HG03432 (cell line): ENCODE measurements around the gene HSPBP1.

Experiments
- ATAC-seq: cut with Tn5 transposase; IDR thresholded peaks from one replicate; pipeline ENCODE4 v1.9.1; 2021; ENCODE audit warnings: mild to moderate bottlenecking, moderate library complexity; ENCODE audit not compliant: unreplicated experiment

Gene HSPBP1

DNA sequence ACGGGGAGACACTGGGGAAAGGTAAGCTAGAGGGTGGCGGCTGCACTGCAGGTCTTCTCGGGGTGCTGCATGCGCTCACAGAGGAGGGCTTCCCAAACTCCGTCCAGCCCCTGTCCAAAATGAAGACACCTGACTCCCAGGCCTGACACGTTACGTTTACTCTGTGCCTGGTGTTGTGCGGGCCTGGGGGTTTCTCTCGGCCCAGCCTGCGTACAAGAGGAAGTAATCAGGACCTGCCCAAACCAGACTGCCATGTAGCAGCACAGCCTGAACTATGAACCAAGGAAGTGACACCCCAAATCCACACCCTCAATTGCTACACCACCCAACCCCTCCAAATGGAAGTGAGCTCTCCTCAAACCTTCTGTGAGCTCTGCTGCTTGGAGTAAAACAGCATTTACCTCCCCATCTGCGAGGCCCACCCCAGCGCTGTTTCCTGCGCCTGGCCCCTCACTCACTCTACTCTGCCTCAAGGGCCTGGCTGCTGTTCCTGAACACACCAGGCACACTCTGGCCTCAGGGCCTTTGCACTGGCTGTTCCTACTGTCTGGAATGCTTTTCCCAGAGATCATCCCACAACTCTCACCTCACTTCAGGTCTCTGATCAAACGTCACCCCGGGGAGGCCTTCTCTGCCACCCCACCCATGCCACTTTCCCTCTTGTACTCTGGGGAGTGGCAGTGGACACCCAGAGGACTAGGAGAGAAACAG, 3.0 kb downstream of the HSPBP1 start:
- ATAC-seq: peak; percentile 11

DNA sequence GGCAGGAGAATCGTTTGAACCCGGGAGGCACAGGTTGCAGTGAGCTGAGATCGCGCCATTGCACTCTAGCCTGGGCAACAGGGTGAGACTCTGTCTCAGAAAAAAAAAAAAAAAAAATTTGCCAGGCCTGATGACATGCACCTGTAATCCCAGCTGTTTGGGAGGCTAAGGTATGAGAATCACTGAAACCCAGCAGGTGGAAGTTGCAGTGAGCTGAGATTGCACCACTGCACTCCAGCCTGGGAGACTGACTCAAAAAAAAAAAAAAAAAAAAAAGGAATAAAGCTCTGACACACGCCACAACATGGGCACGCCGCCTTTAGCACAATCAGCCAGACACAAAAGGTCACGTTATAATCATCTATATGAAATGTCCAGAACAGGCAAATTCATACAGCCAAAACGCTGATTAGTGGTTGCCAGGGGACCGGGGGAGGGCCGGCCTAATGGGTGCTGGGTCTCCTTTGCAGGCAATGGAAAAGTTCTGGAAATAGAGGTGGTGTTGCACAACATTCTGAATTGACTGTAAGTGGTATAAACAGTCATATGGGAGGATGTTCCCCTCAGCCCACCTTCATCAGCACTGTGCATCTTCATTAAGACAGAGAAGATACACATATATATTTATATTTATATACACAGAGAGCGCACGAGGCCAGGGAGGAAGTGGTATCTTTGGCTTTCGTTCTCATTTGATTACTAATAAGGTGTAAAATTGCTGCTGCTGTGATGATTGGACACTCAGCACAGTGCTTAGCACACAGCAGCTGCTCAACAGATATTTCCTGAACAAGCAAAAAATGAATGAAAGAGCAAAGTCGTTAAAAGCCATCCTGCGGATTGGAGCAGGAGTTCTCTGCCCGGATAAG, 3.8 kb downstream of the HSPBP1 start:
- ATAC-seq: peak; percentile 49

DNA sequence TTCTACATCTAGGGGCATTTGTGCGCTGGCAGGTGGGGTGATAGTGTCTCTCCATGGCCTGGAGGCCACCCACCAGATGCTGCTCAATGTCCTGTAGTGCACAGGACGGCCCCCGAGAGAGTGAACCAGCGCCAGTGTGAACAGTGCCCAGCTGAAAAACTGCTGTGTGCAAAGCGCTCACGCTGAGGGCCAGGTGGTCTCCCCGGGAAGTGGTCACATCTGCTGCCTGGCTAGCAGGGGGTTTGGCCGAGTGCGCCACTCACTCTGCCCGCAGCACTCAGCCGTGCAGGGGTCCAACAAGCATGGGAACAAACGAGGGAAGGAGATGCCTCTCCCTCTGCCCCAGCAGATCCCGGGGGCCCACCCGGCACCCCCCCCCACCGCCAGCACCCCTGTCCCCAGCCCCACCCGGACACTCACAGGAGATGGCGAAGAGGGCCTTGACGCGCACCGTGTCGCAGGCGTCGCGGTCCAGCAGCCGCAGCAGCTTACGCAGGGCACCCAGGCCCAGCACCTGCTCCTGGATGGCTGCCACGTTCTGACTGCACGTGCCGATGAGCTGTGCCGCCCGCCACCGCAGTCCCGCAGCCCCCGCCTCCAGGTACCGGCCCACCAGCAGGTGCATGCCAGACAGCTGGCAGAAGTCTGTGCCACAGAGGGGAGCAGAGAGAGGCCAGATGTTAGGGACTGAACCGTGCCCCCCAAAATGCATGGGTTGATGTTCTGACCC, 5.8 kb downstream of the HSPBP1 start:
- no peak for ATAC-seq

DNA sequence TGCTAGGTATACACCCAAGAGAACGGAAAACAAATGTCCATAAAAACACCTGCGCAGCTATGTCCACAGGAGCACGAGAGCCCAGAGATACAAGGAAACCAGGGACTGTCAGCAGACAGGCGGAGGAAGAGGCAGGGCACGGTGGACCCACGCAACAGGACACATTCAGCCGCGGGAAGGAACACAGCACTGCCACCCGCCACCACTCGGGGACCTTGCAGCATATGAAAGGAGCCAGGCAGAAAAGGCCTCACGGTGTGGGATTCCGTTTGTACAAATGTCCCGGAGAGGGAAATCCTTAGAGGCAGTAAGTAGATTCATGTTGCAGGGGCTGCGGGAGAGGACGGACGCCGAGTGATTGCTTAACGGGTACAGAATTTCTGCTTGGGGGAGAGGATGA, 7.8 kb downstream of the HSPBP1 start:
- ATAC-seq: no peak

DNA sequence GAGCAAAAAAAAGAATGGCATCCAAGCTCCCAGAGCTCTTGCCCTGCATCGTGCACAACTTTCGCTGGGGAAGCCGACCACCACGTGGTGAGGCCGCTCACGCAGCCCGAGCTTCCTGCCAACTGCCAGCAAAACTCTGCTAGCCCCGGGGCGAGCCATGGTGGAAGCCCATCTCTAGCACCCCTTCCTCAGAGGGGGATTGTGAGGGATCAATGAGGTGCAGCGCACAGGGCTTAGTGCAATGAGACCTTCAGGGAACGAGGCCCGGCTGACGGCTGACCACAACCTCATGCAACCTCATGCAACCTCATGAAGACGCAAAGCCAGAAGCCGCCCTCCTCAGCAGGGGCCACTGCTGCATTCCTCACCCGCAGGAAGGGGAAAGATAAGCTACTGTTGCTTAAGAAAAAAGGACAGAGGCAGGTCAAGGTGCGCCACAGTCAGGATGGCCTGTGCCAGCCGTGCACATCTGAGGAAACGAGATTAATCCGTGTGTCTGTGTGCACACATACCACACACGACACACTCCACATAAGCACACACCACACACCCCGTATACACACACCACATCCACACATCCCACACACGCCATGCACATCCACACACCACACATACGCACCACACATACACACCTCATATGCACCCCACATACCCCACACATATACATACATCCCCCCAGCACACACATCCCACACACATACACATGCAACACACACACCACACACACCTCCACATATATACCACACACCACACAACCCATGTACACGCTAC, 9.6 kb downstream of the HSPBP1 start:
- no peak for ATAC-seq

DNA sequence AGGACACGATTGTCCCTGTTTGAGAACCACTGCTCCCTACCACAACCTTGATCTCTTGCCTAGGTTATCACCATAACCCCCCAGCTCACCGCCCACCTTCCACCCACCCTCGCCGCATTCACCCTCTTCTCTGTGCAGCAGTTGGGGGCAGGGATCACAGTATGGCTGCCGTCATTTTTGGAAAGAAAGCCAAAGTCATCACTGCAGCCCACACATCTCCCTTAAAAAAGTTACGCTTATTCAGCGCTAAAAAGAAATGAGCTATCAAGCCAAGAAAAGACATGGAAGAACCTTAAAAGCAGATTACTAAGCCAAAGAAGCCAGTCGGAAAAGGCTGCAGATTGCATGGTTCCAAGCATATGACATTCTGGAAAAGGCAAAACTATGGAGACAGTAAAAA, 10.6 kb downstream of the HSPBP1 start:
- ATAC-seq: no peak

DNA sequence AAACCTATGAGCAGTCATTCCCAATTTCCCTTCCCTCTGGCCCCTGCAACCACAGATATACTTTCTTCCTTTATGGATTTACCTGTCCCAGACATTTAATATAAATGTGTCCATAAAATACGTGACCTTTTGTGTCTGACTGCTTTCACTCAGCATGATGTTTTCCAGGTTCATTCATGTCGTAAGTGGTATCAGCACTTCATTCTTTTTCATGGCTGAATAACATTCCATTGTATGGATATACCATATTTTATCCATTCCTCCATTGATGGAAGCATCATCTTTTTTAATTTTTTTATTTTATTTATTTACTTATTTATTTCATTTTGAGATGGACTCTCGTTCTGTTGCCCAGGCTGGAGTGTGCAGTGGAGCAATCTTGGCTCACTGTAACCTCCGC, 13.1 kb downstream of the HSPBP1 start:
- no peak for ATAC-seq

DNA sequence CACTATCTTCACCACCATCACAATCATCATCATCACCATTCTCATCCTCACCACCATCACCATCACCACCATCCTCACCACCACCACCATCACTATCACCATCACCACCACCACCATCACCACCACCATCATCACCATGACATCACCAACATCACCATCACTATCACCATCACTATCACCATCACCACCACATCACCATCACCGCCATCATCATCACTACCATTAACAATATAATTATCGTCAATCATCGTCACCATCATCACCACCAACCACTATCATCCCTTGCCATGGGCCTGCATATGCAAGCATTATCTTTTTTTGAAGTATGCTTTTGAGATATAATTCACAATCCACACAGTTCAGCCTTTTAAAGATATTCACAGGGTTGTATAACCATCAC, 13.5 kb downstream of the HSPBP1 start:
- ATAC-seq: no peak

DNA sequence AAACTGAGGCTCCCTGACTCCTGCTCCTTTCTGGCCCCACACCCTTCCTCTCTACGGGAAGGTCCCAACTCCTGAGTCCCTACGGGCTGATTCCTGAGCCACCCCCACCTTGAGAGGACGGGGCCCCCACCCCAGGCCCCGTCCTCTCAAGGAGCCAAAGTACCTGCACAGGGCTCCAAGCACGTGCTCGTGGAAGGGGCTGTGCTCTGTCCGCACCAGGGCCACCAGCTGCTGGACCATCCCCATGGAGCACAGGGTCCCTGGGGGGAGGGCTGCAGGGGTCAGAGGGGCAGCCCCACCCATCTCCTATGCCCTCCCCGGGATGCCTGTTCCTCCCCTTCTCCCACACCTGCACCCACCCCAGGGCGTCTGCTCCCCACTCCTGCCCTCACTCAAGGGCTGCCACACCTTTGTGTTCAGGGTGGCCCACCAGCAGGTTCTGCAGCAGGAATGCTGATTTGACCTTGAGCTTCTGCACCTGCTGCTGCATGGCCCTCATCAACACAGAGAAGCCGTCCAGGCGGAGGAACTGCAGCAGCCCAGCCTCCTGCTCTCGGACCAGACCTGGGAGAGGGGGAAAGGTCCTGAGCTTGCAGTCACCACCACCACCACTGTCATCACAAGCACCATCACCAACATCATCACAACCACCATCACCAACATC, 14.1 kb downstream of the HSPBP1 start:
- ATAC-seq: no peak

DNA sequence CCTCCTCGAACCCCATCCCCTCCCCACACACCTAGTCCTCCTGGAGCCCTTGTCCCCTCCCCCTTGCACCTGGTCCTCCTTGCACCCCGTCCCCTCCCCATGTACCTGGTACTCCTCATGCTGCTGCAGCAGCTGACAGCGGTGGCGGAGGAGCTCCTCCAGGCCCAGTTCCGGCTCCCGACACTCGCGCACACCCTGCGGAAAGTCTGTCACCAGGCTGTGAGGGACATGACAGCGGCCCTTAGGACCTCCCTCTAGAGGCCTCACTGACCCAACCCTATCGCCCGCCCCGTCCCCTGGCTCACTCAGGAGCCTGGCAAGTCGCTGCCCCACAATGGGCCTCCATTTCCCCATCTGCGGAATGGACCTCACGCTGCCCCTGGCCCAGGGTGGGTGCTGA, 14.7 kb downstream of the HSPBP1 start:
- no peak for ATAC-seq

DNA sequence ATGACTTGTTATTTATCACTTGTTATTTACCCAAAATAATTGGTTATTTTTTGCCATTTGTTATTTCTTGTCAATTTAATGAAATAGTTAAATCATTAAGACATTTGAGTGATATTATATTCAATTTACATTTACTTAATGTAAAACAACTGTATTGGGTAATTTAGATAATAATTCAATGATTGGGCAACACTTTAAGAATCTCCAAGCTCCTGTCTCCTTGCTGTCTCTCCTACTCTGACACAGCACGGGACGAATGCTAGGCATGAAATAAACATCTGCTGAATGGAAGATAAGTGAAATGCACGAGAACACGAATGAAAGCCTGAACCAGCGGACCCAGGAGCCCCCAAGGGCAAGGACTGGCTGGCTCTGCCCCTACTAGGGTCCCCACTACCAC, 15.4 kb downstream of the HSPBP1 start:
- no peak for ATAC-seq

DNA sequence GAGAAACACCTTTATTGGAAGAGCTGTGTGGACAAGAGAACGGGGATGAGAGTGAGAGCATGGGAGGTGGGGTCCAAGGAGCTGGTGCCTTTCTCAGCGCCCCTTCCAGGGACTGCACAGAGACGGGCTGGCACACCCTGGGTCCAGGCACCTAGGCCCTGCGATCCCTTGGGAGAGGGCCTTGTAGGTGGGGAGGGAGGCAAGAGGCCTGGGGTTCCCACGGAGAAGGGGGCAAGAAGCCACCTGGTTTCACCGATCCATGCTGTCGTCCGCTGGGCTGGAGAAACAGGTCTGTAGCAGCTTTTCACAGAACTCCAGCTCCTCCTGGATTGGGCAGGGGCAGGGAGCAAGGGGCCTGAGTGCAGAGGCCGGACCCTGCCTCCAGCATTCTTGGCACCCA, 17.6 kb downstream of the HSPBP1 start:
- no peak for ATAC-seq

DNA sequence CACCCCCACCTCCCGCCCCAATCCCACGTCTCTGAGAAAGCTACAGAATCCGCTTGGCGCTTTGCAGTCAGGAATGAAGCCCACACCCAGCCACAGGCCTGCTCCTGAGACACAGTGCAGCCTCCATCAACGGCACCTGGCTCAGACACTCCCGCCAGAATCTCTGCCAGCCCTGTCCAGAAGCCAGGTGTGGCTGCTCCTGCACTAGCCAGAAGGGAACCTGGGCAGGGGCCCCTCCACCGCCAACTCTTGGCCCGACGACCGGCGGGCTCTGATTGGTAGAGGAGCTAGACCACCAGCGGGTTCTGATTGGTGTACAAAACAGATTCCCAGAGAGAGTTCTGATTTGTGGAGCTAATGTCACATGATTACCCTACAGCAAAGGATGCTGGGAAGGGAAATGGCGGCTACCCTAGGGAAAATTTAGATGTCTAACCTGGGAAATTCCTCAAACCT, 18.2 kb downstream of the HSPBP1 start:
- no peak for ATAC-seq

DNA sequence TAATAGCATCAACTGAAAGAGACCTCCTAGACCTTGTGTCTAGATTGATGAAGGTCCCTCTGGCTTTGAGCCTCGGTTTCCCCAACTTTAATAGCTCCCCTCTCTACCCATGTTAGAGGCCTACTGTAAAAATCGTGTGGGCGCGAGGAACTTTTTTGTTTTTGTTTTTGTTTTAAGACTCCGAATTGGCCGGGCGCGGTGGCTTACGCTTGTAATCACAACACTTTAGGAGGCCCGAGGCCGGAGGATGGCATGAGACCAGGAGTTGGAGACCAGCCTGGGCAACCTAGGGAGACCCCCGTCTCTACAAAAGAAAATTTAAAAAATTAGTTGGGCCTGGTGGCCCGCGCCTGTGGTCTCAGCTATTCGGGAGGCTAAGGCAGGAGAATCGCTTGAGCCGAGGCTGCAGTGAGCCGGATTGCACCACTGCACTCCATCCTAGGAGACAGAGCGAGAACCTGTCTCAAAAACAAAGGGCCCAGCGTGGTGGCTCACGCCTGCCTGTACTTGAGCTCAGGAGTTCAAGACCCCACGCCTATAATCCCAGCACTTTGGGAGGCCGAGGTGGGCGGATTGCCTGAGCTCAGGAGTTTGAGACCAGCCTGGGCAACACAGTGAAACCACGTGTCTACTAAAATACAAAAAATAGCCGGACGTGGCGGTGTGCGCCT, 20.2 kb downstream of the HSPBP1 start:
- peak; percentile 1 for ATAC-seq

DNA sequence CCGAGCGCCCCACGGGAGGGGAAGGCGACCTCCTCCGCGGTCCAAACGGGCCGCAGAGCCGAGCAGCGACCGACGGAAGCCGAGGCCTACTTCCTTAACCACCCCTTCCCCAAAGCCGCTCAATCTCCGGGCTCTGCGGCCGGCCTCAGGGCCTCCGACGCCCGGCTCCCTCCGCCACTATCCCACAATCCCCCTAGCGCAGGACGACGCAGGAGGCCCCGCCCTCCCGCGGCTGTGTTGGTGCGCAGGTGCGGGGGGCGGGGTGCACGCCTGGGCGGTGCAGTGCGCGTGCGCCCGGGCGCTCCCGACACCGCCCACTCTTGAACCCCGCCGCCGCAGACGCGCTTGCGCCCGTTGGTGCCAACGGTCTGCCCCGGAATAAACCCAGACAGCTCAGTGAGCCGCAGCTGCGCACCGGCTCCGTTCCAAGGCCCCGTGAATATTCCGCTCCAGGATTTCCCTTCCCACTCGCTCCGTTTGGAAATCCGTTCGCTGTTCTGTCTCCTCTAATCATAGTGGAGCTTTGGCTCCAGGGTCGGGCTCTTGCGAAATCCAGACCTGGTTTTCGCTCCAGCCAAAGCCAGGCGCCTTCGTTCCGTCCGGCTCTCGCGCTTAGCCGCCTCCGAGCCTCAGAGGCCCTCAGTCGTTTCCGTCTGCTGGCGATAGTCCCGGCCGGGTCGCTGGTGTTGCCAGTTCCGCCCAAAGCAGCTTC, 20.9 kb downstream of the HSPBP1 start, which contains the start of gene PPP6R1:
PPP6R1 (minus strand) TSS at position 190 of the 712 bp plus-strand sequence. CDS start 11,914 bp downstream, outside the sequence.
- ATAC-seq: peak; percentile 74

DNA sequence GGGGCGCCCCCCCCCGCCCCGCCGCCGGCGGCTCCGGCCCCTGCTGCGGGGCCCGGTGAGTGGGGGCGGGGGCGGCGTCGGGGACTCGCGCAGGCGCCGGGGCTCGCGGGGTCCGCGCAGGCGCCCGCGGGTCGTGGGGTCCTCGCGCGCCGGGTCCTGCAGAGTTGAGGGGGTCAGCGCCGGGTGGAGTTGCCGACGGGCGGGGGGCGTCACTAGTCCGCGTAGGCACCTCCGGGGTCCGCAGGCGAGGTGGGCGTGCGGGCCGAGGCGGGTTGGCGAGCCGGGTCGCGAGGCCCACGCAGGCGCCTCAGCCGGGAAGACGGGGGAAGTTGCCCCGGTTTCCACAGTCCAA, 21.5 kb downstream of the HSPBP1 start:
- peak; percentile 15 for ATAC-seq

DNA sequence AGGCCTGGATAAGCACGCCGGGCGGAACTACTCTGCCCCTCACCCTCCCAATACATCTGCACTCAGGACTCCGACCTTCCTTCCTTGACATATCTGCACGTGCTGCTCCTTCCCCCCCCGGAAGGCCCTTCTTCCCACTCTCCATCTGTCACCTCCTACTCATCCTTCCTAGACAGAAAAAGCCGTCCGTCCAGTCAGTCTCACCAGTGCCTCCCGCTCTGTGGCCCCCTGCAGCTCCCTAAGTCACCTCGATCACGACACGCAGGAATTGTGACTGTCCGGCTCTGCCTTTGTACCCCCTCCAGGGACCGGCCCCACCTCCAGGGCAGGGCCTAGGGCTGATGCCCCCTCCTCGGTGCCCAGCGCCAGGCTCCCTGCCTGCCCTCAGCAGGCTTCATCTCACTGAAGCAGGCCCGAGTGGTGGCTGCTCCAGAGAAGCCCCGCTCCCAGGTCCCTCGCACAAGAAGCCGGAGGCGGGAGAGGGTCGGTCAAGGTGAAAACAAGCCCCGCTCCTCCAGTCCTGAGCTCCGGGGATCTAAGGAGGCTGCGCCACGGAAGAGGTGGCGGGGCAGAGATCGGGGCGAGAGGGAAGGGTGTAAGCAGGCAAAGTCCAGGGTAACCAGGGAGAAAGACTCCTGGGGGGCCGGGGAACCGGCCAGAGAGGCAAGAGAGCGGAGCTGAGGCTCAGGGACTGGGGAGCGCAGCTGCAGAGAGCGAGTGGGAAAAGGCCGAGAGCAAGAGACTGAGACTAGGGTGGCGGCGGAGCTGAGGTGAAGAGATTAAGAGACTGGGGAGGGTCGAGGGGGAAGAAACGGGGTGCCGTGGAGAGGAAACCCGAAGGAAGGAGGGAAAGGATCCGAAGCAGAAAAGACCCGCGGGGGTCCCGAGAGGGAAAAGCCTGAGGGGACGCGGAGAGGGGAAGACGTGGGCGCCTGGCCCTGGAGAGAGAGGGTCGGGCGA, 22.2 kb downstream of the HSPBP1 start:
- ATAC-seq: no peak
